GM19467 (cell line): ENCODE data around the gene ZFYVE26.
"Not testable (repeated sequence)": the region's sequence is repeated elsewhere in the genome, so short reads cannot be mapped to it uniquely, and the experiment has no call there.

Experiments used
- ATAC-seq: cut with Tn5 transposase; IDR thresholded peaks from one replicate; pipeline ENCODE4 v1.9.1; 2021; ENCODE audit warnings: mild to moderate bottlenecking, moderate library complexity; ENCODE audit not compliant: unreplicated experiment

ZFYVE26 gene

DNA sequence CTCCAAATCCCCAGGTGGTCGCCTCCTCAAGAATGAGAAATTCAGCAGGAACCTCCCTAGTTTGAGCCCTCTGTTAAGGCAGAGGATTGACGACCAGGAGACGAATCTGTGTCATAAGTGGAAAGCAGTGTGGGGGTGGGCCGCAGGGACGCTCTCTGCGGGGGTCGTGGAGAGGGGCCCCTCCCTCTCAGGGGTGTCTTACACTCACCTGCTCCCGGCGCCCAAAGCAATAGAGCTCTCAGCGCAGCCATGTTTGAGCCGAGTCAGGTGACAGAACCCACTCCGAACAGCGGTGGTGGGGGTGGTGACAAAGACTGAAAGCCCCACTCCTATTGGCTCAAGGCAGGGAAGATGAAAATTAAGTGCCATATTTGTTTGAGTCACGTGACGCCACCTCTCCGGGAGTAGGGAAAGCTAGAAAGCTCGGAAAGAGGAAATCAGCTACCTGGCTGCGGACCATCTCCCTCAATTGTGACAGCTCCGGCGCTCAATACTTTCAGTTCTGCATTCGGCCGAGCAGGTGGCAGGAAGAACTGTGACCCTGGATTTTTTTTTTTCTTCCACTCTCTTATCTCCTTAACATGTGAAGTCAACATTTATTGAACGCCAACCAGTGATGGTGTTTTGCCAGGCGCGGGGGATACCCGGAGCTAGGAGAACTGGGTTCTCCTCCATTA is at the start of gene ZFYVE26:
TSS of gene ZFYVE26 (minus strand) at position 265 of the 677 bp plus-strand sequence. CDS start 627 bp downstream, outside the sequence.
- ATAC-seq, result peak; percentile 75

DNA sequence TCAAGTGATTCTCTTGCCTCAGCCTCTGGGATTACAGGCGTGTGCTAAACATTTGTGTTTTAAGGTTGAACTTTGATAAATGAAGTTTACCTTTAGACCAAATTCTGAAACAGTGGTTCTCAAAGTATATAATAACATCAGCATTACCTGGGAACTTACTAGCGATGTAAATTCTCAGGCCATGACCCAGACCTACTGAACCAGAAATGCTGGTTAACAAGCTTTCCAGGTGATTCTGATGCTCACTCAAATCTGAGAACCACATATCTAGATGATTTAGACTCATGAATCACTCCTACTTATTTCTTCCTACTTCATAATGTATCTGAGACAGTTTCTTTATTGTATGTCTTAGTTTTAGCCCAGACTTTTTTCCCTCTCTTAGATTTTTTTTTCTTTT is 46.8 kb upstream of the ZFYVE26 start:
- ATAC-seq, result no peak

DNA sequence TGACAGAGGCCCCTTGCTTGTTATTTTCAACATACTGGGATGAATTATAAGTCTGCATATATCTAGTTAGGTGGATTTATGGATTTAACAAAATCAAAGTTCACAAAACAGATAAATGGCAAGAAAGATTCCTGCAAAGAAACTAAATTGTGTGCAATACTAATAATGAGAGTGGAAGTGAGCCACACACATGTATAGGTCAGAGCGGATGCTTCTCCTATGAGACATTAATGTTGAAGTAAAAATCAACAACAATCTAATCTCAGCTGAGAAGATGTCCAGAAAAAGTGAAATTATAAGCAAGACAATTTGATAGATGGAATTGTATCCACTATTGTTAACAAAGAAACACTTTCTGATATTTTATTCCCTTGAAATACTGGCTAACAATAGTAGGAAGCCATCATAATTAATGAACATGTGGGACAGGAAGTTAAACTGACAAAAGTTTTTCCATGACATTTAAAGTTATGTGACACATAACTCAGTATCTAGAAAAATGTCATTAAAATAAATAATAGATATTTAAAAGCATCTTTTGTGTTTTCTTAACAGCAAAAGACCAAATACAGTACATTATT is 42.9 kb upstream of the ZFYVE26 start:
- ATAC-seq, result no peak

DNA sequence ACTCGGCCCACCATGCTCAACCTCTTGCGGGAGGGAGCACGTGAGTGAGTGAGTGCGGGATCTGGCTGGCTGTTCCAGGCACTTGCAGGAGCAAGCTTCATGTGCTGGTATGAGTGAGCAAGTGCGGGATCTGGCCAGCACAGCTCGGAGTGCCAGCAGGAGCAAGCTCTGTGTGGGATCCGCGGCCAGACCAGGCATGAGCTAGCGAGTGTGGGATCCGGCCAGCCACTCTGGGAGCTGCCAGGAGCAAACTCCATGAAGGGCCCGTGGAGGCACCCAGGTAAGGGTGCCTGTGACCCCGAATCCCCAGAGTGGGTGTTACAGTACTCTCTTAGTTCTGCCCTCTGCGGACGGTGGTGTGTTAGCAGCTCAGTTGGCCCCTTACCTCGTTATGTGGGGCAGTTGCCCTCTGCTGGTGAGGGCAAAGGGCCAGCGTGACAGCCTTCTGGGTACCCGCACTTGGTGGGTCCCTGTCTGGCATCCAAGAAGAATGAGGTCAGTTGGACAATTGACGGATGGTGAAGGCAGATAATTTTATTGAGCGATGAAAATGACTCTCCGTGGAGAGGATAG is 41.5 kb upstream of the ZFYVE26 start:
- ATAC-seq, result no peak

DNA sequence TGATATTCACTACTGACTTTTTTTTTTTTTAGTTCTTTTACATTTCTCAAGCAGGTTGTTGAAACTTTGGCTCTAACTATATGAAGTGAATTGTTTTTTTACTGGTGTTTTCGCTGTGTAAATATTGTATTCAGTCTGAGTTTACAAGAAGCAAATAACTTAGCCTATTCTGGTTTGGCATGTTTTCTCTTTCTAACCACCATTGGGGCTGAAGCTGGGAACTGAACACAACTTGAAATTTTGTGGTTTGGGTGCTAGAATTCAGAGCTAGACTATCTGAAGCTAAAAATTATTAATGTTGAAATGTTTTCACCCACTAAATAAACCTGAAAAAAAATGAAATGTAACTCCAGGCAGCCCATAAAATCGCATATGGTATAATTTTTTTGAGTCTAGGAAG is 40.4 kb upstream of the ZFYVE26 start:
- ATAC-seq, result no peak

DNA sequence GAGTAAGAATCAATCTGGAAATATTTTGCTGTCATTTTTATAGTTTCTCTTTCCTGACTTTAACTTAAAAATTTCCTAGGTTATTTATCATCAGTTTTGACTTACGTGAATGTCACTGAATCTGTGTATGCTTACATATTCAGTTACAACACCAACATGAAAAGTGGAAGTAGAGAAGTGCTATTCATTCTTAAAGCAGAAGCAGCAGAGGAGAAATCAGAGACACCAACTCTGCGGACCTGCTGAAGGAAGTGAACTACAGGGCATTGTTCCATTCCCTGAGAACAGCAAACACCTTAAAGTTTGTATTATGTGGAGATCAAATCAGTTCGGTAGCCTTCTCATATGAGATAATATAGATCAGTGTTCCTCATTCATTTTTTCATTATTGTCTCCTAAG is 37.3 kb upstream of the ZFYVE26 start:
- ATAC-seq, result no peak

DNA sequence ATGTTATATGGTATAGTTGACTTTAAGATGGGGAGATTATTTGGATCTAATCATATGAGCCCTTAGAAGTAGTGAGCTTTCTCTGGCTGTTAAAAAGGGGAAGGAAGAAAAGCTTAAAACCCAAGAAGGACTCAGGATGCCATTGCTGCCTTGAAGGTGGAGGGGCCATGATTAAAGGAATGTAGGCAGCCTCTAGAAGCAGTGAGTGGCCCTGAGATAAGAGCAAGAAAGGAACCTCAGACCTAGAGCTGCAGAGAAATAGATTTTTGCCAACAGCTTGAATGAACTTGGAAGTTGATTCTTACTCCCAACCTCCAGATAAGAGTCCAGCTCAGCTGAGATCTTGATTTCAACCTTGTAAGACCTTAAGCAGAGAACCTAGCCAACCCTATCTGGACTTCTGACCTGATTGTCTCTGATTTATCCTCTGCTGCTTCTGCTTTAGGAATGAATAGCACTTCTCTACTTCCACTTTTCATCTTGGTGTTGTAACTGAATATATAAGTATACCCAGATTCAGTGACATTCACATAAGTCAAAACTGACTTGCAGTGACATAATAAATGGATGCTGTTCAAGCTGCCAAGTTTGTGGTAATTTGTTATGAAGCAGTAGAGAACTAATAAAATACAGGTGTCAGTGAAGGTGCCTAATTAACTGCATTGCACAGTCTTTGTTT is 36.7 kb upstream of the ZFYVE26 start:
- no peak for ATAC-seq

DNA sequence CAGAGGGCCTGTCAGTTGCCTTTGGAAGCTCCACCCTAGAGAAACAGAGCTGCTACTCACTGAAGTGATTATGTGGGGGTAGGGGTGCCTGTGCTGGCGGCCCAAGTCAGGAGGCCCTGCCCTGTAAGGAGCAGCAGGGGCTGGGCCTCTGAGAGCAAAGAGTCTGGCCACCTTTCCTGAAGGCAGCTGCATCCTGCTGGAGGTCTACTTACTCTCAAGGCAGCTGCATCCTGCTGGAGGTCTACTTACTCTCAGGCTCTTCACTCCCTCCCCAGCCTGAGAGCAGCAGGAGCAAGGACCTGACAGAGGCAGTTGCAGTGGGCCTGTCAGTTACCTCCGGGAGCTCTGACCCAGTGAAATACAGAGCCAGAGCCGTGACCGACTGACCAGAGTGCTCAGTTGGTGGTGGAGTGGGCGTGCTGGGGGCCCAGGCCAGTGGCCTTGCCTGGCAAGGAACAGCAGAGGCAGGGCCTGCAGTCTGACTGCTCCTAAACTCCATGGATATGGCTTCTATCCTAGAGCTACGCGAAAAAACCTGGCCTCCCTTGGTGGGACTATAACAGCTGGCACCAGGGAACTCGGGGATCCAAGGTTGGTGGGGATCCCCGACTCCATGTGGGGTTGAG is 35.5 kb upstream of the ZFYVE26 start:
- no peak for ATAC-seq

DNA sequence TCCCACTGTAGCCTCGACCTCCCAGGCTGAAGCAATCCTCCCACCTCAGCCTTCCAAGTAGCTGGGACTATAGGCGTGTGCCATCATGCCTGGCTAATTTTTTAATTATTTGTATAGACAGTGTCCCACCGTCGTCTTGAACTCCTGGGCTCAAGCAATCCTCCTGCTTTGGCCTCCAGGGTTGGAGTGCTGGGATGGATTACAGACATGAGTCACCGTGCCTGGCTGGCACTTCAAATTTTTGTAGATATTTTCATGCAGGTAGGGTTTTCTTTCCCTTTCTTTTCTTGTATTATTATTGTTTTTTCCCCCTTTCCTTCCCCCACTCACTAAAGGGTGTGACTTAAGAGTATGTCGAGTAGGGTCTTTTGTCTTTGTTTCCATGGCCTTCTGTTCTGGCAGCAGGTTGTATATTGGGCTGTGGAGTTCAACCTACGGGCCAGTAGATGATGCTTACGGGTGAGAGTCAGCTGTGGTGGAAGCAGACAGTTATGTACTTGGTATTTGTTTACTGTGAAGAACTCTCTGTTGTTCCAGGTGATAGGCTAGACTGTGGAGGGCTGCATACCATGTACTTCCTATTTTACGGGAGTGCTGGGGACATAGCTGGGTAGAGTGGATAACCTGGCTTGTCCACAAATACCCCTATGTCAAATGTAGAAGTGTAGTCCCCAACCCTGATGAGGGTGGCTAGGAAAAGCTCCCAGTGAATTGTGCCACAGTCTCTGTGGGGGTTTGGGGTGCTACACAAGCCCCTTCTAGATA is 33.9 kb upstream of the ZFYVE26 start:
- no peak for ATAC-seq

DNA sequence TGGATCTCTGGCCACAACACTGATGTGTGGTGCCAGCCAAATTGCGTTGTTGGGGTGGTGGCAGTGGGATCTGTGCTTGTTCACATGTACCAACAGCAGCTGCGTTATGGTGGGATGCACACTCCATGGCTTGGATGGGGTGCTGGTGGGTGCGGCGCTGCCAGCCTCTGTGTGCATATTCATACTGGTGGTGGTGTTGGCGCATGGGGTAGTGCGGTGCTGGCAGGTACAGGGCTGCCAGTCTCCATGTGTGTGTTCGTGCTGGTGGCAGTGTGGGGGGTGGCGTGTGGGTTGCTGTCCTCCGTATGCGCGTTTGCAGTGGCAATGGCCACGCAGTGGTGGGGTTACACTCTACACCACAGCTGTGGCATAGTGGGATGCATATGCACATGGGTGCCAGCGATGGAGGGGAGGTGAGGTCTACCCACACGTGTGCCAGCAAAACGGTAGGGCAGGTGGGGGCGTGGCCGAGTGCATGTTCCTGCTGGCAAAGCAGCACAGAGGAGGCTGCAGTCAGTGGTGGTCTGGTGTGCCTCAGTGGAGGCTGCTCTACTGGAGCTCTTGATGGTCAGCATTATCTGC is 29.7 kb upstream of the ZFYVE26 start:
- ATAC-seq, result no peak

DNA sequence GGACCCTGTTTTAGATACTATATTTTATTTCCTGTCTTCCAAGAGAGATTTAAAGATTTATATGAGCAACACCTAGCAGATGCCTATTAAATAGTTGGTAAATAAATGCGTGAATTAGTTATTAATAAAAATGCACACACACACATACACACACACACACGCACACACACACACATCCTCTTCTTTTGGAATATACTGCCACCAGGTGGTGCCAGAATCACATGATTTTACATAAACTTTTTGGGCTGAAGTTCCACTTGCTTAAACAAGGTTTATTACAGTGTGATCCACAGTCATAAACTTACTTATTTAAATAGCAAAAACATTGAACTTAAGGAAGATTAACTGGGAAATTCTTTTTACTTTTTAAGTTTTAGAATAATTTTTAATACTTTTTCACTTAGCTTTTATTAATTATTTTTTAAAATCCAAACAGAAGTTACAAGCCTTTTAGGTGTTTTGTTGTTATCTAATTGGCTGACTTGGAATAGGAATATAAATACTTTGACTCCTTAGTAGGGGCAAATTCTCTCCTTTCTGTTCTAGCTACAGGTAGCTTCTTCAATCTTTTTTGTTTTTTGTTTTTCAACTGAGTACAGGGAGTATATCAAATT is 20.7 kb upstream of the ZFYVE26 start:
- no peak for ATAC-seq

DNA sequence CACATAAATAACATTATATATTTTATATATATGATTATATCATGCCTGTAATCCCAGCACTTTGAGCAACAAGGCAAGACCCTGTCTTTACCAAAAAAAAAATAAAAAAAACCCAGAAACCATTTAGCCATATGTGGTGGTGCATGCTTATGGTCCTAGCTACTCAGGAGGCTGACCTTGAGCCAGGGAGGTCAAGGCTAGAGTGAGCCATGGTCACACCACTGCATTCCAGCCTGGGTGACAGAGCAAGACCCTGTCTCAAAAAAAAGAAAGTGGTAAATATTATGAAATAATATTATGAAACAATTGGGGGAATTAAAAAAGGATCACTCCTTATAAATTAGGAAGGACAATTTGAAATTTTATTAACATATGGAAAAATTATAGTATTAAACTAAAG is 19.2 kb upstream of the ZFYVE26 start:
- ATAC-seq, result no peak

DNA sequence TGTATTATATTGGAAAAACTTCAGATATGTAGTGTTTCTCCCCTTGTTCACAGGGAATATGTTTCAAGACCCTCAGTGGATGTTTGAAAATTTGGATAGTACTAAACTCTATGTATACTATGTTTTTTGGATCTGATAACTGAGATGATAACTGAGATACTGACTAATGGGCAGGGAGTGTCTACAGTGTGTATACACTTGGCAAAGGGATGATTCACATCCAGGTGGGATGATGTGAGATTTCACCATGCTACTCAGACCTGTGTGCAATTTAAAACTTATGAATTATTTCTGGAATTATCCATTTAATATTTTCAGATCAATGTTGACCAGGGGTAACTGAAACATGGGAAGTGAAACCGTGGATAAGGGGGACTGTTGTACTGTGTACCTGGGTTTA is 17.0 kb upstream of the ZFYVE26 start:
- no peak for ATAC-seq

DNA sequence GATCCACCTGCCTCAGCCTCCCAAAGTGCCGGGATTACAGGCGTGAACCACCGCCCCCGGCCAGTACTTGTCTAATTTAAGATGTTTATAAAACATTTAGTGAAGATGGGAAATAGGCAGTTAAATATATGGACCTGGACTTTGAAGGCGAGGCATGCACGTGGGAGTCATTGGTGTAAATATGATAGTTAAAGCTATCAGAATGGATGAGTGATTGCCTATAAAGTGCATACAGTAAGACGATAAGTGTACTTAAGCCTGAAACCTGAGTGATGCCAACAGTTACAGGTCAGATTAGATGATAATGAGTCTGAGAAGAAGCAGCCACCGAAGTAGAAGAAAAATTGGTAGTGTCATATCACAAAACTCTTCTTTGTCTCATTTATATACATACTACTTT is 14.7 kb upstream of the ZFYVE26 start:
- no peak for ATAC-seq

DNA sequence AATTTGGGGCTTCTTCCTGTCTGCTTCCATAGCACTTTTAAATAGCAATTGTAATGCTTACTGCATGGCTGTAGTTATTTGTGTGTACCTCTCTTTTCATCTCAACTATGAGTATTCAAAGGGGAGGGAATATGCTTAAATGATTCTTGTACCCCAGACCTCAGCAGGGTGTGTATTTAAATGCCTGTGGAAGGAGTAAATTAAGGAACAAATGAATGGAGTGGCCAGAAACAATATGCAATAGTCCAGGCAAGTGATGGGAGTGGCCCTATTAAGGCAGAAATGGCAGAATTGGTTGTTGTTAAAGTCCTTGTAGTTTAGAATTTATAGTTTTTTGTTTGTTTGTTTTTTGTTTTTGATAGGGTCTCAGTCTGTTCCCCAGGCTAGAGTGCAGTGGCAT is 4.7 kb upstream of the ZFYVE26 start:
- ATAC-seq, result no peak

DNA sequence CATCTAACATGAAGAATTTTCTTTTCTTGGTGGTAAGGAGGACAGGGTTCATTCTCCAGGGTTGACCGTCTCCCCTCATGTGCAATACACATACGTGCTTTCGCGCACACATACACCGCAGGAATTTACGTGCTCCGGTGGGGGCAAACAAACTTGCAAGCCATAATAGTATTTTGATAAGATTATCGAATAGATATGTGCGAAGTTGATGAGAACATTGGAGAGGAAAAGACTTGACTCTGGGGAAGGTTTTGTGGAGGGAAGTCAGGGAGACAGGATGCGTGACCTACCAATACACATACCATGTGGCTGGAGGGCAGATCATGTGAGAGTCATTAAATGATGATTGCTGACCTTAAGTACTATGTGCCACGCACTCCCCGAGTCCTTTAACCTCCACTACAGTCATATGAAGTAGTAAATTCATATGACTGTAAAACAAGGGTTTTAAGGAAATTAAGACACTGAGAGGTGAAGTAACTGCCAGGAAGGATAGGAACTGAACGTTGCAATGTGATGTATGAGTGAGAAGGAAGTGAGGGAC is 4.1 kb upstream of the ZFYVE26 start:
- ATAC-seq, result no peak

DNA sequence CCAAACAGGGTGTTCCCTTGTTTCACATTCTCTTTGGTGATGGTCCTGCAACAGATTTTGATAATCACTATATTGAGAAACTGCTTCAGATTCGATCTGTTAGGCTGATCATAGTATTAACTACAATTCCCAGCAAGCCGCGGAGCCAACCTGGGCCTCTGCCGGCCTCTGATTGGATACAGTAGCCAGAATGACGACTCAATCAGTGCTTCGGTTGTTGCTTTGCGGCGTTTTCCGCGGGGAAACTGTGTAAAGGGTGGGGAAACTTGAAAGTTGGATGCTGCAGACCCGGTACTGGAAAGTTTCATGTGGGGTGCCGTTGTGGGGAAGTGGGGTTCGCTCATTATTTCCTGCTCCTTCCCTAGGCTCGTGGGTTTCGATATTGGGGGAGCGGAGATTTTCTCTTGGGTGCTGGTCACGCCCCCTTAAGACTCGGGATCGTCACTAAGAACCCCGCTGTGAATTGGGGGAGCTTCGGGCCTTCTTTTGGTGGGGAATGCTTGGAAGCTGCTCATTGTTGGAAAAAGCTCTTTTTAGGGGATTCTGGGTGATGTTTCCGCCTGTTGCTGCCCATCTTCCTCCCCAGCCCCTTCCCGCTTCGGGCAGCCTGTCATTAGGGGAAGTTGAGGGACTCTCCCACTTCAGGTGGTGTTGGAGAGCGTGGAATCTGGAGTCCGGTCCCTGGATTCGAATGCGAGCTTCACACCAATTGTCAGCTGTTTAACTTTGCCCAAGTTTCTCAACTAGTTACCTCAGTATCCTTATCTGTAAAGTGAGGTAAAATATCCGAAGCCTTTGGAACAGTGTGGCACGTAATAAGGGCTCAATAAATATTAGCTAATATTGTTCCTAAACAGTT is 3.4 kb upstream of the ZFYVE26 start, which contains the start of gene RAD51B:
TSS of gene RAD51B (plus strand) at position 217 of the 859 bp plus-strand sequence.
- peak; percentile 55 for ATAC-seq

DNA sequence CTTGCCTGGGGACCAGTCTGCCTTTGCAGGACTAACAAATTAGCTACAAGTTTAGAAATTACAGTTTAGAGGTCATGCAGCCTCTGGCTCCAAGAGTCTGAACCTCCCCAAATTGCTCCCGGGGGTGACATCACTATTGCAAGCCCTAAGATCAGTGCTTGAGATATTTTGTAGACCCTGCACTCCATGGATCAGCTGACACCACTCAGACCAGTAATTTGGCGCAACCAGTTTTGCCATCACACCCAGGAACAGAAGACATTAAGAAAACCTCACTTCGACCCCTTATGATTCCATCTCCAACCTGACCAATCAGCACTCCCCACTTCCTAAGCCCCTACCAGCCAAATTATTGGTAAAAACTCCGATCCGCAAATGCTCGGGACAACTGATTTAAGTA is 2.1 kb upstream of the ZFYVE26 start:
- not testable (repeated sequence) for ATAC-seq
